Right kidney (tissue), 9 donors: ENCODE measurements around the gene SLFN11.
"Not testable (repeated sequence)": the region's sequence is repeated elsewhere in the genome, so short reads cannot be mapped to it uniquely, and the experiment has no call there.

Experiments used
- DNase-seq: peaks from one replicate; pipeline ENCODE4 v3.0.0-alpha.2; 2016
- long read RNA-seq, 8 donors: transcript quantifications; one replicate each; lab custom pipeline, GENCODE V29; 2026

The SLFN11 gene, protein sequence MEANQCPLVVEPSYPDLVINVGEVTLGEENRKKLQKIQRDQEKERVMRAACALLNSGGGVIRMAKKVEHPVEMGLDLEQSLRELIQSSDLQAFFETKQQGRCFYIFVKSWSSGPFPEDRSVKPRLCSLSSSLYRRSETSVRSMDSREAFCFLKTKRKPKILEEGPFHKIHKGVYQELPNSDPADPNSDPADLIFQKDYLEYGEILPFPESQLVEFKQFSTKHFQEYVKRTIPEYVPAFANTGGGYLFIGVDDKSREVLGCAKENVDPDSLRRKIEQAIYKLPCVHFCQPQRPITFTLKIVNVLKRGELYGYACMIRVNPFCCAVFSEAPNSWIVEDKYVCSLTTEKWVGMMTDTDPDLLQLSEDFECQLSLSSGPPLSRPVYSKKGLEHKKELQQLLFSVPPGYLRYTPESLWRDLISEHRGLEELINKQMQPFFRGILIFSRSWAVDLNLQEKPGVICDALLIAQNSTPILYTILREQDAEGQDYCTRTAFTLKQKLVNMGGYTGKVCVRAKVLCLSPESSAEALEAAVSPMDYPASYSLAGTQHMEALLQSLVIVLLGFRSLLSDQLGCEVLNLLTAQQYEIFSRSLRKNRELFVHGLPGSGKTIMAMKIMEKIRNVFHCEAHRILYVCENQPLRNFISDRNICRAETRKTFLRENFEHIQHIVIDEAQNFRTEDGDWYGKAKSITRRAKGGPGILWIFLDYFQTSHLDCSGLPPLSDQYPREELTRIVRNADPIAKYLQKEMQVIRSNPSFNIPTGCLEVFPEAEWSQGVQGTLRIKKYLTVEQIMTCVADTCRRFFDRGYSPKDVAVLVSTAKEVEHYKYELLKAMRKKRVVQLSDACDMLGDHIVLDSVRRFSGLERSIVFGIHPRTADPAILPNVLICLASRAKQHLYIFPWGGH
- long read RNA-seq, donor 1, result 0 reads
- long read RNA-seq, donor 2, partial matches to known transcripts, result 0 of 1 reads
- long read RNA-seq, donor 2, other reads (novel, unspliced or antisense), result 0 of 1 reads
- long read RNA-seq, donor 3, result 0 reads
- long read RNA-seq, donor 4, partial matches to known transcripts, result 0 of 1 reads
- long read RNA-seq, donor 4, other reads (novel, unspliced or antisense), result 0 of 1 reads
- long read RNA-seq, donor 5, result 0 reads
- long read RNA-seq, donor 6, partial matches to known transcripts, result 0 of 1 reads
- long read RNA-seq, donor 6, other reads (novel, unspliced or antisense), result 0 of 1 reads
- long read RNA-seq, donor 7, result 0 reads
- long read RNA-seq, donor 8, partial matches to known transcripts, result 0 of 1 reads
- long read RNA-seq, donor 8, other reads (novel, unspliced or antisense), result 0 of 1 reads

DNA sequence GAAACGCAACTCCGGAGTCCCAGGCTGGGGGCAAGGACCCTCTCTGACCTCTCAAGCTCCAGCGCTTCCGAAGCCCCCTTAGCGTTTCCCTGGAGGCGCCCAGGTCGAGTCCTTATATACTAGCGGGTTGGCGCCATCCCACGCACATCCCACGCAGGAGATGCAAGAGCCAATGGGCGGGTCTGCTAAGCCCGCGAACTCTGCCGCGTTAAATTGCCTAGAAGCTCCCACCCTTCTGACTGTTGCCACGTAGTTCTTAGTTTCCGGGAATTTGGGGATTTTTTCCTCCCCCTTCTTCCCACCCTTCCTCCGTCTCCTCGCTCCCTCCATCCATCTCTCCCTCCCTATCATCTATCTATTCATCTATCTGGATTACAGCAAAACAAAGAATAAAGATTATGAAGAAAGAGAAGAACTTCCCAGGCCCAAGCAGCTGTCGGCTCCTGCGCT, at the start of gene SLFN11:
Gene SLFN11 (minus strand): TSS at position 88 of the 450 bp plus-strand sequence. CDS start 9,814 bp downstream, outside the sequence.
- no peak for DNase-seq

DNA sequence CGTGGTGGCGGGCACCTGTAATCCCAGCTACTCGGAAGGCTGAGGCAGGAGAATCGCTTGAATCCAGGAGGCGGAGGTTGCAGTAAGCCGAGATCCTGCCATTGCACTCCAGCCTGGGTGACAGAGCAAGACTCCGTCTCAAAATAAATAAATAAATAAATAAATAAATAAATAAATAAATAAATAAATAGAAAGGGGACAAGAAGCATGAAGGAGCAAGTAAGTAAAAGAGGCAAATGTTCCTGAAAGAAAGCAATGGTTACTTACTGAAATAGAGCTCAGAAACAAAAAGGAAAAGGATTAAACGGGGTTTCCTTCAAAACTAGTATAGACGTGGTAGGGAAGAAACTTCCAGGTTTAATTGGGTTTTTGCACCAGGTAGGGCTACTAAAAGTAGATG, 47.6 kb upstream of the SLFN11 start:
- not testable (repeated sequence) for DNase-seq

DNA sequence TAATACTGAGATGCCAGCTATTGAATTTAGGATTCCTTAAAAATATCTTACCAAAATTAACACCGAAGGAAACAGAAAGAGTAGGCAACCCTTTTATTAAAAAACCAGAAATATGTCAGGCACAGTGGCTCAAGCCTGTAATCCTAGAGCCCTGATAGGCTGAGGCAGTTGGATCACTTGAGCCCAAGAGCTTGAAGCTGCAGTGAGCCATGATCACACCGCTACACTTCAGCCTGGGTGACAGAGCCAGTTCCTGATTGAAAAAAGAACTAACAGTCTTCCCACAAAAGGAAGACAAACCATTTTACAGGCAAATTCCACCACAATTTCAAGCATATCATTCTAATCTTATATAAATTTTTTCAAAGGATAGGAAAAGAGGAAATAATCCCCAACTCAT, 43.2 kb upstream of the SLFN11 start:
- DNase-seq, result no peak

DNA sequence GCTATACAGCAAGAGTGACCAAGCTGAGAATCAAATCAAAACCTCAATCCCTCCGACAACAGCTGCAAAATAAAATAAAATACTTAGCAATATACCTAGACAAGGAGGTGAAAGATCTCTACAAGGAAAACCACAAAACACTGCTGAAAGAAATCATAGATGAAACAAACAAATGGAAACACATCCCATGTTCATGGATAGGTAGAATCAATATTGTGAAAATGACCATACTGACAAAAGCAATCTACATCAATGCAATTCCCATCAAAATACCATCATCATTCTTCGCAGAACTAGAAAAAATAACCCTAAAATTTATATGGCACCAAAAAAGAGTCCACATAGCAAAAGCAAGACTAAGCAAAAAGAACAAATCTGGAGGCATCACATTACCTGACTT, 41.3 kb upstream of the SLFN11 start:
- DNase-seq, result not testable (repeated sequence)

DNA sequence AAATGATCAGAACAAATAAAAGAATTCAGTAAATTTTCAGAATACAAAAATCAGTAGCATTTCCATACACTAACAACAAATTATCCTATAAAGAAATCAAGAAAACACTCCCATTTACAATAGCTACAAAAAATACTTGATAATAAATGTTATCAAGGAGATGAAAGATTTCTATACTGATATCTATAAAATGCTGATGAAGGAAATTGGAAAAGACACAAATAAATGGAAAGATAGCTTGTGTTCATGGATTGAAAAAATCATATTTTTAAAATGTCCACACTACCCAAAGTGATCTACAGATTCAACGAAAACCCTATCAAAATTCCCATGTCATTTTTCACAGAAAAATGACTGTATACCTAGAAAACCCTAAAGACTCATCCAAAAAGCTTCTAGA, 40.8 kb upstream of the SLFN11 start:
- DNase-seq, result no peak

DNA sequence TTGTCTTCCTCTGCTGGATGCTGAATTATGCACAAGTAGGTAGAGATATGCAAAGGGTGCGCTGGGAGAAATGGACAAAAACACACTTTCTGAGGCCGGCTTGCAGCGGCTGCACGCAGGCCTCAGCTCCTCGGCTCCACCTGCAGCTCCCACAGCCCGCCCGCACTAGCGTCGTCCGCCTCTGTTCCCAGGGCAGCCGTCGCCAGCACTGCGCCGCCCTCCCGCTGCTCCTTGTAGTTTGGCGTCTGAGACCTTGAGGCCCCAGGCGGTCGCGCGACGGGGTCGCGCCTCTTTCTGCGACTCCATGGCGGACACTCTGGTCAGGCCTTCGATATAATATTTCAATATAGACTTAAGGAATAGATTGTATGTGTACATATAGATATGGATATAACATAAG, 34.1 kb upstream of the SLFN11 start:
- DNase-seq, result no peak

DNA sequence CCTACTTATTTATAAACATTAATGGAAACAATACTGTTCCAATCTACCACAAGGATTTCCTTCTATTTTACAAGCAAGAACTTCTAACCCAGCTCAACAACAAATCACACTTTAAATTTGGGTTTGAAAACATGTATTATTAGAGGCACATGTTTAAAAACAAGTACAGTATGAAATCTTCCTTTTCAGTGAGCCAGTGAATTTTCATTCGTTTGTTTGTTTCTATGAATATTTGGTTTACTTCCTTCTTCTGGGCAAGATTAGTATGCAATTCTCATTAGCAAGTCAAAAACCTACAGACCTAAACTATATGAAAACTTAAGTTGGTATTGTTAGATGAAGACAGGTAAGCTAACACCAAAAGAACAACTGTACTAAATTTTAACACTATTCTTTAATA, 33.1 kb upstream of the SLFN11 start:
- no peak for DNase-seq

DNA sequence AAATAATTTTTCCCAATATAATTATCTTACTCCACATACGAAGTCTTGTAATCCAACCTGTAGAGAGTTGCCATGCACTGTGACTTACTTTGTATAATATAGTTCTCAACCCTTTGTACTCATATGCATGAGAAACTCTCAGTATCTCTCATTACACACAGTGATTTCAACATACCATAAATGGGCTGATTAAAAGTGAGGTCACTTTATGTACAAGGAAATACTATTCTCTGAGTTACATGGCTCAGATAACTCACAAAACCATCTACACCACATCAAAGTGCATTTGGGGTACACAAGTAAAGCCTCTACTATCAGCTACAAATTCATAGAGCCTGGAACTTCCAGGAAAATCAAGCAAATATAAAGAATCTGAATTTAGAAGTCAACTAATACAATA, 30.9 kb upstream of the SLFN11 start:
- no peak for DNase-seq

DNA sequence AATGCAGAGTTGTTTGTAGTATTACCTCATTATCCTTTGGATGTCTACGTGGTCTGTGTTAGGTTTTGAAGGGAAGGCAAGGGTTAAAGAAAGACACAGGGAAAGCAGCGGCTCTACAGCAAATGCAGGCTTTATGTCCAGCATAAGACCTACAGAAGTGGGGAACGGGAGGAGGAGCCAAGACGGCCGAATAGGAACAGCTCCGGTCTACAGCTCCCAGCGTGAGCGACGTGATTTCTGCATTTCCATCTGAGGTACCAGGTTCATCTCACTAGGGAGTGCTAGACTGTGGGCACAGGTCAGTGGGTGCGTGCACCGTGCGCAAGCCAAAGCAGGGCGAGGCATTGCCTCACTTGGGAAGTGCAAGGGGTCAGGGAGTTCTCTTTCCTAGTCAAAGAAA, 20.4 kb upstream of the SLFN11 start:
- not testable (repeated sequence) for DNase-seq

DNA sequence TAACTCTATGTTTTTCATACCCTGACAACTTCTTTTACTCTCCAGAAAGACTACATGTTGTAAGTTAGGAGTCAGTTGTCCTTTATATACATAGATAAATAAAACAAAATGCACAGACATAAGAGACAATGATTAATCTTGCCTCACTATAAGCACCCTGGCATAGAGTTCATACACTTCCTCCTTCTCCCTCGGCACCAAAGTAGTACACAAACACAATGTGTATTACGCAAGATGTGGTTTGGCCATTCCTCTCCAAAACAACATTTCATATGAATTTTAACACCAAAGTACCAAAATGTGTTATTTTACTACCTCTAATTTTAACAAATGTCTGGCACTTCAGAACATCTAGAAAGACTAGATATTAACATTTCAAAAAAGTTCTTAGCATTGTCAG, 17.2 kb upstream of the SLFN11 start:
- DNase-seq, result no peak

DNA sequence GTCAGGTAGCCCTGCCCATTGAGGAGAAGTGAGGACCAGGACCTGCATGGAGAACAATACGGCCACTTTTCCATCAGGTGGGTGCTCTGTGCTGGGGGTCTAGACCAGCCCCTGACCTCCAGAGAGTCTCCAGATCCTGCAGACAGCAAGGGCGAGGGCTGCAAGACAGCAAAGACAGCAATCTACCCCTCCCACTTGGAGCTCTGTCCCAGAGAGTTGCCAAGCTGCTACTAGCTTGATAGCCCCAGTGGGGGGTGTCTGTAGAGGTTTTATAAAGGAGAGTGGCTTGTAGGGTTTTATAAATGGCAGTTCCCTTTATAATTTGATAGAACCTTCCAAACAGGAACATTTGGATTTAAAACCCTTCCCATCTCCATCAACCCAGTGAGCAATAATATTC, 16.7 kb upstream of the SLFN11 start:
- no peak for DNase-seq

DNA sequence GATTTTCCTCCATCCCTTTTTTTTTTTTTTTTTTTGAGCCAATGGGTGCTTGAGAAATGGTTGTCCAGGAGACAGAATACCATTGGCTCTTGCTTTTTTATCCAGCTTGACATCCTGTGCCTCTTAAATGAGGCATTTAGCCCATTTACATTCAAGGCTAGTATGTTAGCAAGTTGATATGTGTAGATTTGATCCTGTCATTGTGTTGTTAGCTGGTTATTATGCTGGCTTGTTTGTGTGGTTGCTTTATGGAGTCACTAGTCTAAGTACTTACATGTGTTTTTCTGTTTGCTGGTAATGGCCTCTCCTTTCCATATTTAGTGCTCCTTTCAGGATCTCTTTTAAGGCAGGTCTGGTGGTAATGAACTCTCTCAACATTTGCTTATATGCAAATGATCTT, 14.1 kb upstream of the SLFN11 start:
- no peak for DNase-seq

DNA sequence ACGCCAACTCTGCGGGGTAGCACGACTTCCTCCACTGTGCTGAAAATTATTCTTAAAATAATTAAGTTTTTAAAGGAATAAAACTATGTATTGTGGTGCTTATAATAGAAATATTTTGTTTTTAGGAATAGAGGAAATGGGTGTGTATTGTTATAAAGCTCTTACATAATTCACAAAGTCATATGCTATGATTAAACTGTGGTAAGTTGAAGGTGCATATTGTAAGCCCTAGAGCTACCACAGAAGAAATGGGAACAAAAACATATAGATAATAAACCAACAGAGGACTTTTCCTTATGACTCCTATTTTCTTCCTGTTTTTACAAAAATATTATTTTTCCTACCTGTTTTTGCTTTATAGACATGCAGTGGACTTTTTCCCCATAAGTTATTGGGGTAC, 4.3 kb upstream of the SLFN11 start:
- no peak for DNase-seq

DNA sequence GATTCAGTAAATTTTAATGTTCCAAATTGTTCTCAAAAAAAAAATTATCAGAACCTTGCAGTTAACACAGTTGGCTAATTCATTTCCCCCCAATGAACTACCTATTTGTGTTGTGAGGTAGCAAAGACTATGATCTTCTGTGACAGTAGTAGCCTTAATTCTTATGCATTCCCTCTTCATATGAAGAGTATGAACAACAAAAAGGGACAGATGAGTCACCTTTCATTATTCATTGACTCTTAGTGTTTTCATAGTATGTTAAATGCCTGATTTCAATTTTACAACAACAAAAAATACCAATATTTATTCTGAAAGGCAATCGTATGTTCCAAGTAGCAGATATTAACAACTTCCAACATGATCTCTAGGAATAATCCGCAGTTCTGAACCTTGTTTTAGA, 3.6 kb upstream of the SLFN11 start:
- no peak for DNase-seq

DNA sequence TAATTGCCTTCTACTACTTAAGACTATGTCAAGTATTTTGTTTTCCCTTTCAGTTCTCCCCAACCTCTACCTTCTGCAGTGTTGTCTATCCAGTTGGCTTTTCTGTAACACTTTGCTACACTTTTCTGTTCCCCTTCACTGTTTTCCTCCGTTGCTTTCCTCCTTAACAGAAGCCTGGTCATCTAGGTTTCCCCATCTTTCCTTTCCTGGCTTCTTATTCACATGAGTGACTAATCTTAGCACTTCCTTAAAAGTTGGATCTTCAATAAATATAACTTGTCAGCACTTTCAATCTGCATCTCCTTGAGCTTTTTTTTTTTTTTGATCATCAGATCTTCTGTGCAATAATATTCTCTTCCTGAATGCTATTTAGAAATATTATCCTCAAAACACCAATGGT, 2.8 kb upstream of the SLFN11 start:
- no peak for DNase-seq

DNA sequence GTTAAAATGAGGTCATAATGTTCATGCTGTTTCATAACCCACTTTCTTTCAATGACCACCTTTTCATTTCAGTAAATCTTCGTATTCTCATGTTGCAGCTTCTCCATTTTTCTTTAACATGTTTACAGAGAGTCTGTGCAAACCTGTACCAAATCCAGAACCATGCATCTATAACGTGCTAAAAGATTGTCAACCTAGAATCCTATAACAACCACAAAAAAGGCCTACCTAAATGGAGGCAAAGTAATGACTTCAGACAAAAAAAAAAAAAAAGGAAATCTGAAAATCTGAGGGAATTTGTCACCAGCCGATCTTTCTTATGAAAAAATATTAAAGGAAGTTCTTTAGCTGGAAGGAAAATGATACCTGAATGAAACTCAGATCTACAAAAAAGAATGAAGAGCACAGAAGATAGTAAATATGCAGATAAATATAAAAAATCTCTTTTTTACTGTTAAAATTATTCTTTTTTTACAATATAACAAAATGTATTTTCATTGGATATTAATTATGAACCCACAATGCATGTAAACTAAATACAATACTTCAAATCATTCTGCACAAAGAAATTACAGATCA, 1.4 kb upstream of the SLFN11 start:
- no peak for DNase-seq

DNA sequence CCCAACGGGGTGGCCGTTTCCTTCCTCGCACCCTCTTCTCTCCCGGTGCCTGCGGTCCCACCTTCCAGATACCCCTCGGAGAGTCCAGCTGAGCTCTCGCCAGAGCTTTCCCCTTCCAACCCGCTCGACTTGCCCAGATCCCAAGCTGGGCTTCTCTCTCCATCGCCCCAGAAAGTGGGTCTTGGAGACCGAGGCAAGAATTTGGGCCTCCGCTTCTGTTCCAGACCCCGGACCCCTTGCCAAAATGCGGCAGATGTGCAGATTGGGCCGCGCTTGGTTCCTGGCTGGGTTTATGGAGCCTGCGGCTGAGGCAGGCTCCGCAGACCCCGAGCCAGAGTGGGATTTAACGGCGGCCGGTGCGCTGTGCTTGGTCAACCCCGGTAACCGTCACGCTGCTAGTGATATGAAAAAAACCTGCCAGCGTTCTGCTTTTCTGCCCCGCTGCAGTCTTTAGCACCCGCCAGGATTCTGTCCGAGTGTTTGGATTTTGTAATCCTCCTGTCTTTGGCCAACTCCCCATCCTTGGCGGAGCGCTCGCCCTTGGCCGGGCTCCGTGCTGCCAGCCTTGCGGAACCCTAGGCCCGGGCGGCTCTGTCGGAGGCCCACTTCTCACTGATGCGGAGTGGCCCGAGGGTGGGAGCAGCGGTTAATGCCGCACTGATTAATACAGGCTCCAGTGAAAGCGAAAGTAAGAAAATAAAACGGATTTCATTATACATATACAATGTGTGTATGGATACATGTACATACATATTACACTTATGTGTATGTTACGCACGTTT, 754 bp upstream of the SLFN11 start:
- DNase-seq, result peak; percentile 79

DNA sequence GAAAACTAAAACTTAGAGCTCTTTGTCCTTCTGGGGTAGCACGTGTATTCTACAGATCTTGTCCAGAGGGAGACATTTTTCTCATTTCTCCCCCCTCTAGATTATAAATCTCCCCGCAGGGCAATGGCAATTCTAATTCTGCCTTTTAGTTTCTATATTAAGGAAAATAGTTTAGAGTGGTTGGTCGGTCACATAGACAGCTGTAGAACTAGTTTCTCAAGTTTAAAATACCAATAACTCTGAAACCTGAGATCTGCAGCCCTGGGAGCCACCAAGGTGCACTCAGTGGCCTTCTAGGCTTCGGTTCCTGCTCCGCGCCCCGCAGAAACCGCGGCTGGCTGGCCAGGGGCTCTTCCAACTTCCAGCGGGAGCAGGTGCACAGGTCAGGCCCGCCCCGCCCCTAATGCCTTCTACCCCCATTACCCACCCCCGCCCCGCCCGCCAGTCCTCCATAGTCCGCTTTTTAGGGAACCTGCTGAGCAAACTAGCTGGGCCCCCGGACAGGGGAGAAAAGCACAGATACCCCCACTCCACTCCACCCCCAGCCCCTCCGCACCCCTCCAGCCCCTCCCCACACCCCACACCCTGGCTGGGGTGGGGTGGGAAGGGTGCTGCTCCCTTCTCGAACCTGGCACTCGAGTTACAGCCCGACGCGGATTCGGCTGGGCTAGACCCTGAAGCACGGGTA, 431 bp downstream of the SLFN11 start:
- DNase-seq, result peak; percentile 17

DNA sequence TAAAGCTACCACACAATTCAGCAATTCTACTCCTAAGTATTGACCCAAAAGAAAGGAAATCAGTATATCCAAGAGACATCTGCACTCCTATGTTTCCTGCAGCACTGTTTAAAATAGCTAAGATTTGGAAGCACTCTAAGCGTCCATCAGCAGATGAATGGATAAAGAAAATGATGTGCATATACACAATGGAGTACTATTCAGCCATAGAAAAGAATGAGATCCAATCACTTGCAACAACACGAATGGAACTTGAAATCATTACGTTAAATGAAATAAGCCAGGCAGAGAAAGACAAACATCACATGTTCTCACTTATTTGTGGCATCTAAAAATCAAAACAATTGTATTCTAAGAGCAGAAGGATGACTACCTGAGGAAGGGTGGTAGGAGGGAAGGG, 1.5 kb downstream of the SLFN11 start:
- no peak for DNase-seq

DNA sequence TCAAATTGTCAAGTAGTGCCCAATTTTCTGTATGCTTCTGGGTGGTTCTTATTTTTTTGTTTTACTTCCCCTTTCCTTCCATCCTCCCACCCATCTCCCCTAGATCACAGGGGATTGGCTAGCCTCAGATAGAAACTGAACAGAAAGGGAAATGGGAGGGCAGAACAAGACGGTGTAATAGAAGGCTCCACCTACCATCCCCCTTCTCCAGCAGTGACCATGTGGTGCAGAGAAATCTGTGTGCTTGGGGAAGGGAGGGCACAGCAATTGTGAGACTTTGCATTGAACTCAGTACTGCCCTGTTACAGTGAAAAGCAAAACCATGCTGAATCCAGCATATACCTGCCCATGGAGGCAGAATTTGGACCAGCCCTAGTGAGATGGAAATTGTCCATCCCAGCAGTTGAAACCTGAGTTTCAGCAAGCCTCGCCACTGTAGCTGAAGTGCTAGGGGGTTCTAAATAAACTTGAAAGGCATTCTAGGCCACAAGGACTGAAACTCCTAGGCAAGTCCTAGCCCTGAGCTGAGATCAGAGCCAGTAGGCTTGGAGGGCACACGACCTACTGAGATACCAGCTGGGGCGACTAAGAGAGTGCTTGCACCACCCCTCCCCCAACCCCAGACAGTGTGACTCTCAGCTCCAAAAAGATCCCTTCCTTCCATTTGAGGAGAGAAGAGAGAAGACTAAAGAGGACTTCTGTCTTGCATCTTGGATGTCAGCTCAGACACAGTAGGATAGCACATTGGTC, 5.2 kb downstream of the SLFN11 start:
- DNase-seq, result no peak
